Activated T-cell treated with anti-CD3 and anti-CD28 coated beads for 24 hours (primary cell): ENCODE data around the gene CDC37L1.

Source experiments
- DNase-seq: peaks from one replicate; pipeline ENCODE4 v3.0.0-alpha.2; 2020; ENCODE audit warnings: low read depth

Gene CDC37L1

DNA sequence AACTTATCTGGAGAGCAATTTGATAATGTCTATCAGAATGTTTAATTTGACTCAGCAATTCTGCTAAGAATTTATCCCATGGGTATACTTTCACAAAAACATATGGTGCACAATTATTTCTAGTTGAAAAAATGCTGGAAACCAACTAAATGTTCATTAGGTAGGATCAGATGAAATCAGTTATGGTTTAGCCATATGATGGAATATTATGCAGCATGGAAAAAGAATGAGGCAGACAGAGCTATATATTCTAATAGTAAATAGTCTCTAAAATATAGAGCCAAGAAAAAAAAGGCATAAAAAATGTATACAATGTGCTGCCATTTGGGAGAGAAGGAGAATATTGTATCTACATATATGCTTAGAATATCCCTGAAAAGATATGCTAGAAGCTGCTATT is 9.5 kb upstream of the CDC37L1 start:
- no peak for DNase-seq

DNA sequence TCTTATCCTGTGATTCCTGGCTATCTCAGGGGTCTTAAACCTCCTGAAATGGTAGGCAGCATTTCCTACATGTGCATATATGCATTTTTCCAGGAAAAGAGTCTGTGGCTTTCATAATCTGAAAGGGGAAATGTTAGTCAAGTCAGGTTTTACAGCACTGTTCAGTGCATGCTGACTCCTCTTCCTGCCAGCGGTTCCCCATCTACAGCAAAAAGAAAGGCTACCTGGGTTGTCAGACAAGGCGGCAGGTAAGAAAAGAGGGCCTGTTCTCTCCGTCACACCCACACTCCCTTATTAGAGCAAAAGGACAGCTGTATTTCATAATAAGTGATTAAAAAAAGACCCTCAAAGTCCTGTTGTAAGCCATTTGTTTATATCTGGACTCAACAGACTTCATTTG is 8.8 kb upstream of the CDC37L1 start:
- DNase-seq = no peak

DNA sequence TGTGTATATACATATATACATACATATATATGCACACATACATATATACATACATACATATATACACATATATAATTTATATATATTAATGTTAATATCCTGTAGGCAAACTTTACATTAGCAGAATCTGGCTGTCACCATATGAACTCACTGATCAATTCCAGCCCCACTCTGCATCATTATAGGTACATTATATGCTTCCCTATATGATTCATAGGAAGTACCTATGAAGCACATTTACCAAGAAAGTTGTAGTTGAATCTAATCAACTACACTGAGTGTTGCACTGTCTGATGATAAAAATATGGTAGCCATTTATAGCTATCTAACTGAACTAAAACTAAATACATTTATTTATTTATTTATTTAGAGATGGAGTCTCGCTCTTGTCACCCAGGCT is 7.6 kb upstream of the CDC37L1 start:
- no peak for DNase-seq

DNA sequence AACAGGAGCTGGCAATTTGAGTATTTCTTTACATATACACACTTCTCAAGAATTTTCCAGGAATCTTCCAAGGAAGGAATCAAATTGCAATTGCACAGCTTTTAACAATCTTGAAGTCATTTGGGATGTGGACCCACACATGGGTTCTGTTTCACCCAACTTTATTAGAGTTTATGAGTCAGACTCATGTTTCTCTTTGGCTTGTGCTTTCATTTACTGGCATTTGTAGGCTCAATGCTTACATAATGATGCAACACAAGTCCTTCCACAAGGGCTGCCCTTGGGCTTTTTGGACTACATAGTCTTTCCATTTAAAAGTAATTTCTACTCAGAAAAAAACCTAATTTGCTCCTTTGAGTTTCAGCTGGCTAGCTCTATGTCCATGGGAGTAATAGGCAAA is 4.6 kb upstream of the CDC37L1 start:
- DNase-seq = no peak

DNA sequence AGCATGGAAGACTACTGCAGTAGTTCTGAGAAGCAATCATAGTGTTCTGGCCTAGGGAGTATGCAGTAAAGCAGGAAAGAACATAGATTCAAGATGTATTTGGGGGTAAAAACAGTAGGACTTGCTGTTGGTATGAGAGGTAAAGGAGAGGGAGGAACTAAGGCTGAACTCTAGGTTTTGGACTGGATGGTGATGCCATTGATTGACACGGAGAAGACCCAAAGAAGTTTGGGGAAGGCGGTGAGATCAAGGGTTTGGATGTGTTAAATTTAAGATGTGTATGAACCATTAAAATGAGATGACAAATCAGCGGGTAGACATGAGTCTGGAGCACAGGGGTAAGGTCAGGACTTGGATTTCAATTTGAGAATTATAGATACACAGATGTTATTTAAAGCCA is 2.0 kb upstream of the CDC37L1 start:
- no peak for DNase-seq

DNA sequence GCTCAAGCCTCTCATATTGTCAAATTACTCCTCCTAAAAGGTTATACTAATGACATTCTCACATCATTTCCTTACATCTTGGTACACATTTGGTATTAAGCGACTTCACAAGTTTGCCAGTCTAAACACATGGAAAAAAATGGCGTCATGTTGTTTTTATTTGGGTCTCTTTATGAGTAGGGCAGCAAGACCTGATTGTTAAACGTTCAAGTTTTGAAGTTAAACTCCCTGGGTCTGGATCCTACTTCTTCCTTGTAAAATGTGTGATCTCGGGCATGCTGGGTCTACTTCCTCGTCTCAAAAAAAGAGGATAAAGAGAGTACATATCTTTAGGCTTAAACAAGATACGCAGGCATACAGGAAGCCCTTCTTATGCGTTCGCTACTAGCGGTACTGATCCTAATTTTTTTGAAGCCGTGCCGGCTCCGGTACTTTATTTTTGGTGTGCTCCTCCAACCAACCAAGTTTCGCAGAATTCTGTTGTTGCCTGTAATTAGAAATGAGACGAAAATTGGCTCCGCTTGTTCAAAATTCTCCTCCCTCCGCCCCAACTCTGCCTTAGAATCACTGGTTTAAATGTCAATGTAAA is 596 bp upstream of the CDC37L1 start:
- DNase-seq = no peak

DNA sequence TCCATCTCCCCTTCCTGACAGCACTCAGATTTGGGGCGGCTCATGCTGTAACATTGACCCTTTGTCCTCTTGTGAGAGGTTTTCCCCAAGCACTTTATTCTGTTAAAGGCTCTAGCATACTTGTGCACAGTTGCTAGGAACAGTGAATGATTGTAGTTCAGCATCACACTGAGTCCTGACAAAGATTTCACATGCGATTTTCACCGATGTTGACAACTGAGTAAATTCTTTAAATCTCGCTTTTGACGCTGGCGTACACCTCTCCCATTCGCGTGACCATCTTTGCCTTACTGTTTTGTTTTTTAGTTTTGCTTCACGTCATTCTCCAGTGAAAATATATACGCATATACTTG is 780 bp downstream of the CDC37L1 start:
- DNase-seq = no peak

DNA sequence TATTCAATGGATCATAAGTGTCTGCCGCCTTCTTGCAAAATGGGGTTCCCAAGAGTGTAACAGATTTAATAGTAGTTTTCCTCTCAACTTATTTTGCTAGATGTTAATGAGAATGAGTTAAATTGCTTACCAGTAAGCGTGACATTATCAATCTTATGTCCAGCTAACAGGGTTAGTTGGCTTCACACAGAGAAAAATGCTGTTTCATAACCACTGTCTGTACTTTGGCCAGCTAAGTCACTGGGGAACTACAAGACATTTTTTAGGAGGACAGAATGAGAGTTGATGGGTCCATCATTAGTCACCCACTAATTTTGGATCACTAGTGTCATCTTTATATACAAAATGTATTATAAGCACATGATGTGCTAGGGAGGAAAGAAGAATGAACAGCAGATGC is 1.4 kb downstream of the CDC37L1 start:
- no peak for DNase-seq

DNA sequence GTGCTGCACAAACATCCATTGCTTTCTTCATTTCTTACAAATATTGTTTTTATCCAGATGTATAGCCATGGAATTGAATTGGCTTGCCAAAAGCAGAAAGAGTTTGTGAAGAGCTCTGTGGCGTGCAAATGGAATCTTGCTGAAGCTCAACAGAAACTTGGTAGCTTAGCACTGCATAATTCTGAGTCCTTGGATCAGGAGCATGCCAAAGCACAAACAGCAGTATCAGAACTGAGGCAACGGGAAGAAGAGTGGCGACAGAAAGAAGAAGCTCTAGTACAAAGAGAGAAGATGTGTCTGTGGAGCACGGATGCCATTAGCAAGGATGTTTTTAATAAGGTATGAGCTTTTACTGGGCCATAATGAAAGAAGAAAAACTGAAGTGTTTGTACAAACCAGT is 5.5 kb downstream of the CDC37L1 start:
- no peak for DNase-seq

DNA sequence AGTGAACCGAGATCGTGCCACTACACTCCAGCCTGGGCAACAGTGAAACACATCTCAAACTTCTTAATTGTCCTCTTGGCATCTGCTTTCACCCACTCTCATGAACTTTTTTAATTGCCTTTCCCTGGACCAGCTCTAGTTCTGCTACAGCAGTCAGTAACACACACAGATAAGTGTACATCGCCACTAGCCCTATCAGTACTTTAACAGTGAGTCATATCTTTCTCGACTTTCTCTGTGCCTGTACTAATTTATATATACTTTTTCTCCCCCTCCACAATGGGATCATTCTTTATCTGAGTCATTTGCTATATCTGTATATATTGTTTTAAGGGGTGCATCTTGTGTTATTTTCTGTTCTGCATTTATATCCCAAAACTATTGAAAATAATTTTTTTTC is 6.7 kb downstream of the CDC37L1 start:
- DNase-seq = no peak

DNA sequence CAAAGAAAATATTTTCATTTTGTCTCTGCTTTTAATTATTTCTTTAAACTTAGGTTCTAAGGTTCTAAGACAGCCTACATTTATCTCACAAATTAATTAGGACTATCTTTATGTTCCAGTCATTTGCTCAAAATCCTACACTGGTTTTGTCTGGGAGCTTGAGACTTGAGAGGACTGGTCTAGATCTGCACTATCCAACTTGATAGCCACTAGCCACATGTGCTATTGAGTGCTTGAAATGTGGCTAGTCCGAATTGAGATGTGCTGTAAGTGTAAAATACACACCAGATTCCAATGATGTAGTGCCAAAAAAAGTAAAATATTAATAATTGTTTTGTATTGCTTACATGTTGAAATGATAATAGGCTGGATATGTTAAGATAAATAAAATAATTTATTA is 7.2 kb downstream of the CDC37L1 start:
- DNase-seq = no peak

DNA sequence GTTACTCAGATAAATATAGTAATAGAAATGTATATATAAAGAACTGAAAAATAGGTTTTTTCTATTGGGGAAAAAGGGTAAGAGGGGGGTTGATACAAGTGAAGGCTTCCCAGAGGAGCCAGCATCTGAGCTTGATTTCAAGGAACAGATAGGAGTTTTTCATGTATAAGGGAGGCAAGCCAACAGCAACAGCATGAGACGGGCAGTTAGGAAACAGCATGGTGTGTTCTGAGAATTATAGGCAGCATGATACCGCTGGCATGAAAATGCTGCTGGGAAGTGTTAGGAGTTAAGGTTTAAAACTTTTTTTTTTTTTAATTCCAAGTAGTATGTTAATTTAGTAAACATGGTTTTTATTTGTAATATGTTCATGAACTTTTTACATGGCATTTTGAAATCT is 9.7 kb downstream of the CDC37L1 start:
- no peak for DNase-seq

DNA sequence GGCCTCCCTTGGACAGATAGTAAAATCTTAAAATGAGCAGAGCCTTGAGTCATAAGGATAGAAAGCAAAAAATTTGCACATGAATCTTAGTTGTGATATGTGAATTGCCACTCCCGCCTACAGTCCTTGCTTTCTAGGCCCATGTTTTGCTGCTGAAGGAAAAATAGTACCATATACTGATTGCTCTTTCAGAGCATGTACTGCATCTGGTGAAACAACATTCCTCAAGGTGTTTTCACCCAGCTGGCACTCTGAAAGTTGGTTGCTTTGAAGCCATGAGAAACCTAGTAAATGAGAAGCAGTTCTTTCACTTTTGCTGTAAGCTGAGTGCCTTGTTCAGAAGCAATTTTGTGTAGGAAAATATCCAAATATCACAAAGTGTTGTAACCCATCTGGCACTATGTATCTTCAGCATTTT is 10.3 kb downstream of the CDC37L1 start:
- no peak for DNase-seq

DNA sequence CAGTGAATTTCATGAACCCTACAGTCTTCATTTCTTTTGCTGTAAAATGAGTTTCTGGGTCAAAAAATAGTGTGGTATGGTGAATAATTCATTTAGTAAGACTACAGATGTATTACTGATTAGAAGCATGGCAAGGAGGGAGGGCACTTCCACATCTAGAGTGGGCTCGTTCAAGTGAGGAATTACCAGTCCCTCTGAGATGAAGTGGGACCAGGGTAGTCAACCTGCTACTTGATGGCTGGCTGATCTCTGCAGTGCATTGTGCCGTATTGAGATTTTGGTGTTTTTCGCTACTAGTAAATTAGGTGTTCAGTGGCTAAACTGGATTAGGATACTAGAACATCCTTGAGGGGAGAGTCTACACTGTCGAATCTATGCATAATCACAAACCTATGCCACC is 10.8 kb downstream of the CDC37L1 start:
- DNase-seq = no peak

DNA sequence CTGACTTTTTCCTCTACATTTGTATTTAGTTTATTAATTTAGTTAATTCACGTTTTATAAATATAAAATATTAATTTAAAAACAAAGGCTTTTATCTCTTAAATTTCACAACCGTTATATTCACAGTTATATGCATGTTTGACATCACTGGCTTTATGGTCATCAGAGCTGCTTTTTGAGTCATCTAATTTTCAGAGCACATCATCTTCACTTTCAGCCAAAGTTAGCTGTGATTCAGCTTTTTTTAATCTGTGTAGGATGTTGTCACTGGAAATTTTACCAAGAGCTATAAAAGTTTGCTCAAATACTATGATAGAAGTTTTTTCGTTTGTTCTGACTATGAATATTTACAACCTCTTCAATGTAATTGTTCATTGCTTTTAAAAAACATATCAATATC is 12.4 kb downstream of the CDC37L1 start:
- no peak for DNase-seq

DNA sequence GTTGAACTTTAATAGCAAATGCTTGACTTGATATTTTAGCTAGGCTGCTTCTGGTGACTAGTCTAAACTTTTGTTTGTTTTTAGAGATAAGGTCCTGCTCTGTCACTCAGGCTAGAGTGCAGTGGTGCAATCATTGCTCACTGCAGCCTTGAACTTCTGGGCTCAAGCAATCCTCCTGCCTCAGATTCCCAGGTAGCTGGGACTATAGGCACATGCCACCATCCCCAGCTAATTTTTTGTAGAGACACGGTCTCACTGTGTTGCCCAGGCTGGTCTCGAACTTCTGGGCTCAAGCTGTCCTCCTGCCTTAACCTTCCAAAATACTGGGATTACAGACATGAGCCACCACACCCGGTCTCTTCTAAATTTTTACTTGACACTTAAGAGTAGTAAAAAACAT is 20.7 kb downstream of the CDC37L1 start:
- DNase-seq = no peak

DNA sequence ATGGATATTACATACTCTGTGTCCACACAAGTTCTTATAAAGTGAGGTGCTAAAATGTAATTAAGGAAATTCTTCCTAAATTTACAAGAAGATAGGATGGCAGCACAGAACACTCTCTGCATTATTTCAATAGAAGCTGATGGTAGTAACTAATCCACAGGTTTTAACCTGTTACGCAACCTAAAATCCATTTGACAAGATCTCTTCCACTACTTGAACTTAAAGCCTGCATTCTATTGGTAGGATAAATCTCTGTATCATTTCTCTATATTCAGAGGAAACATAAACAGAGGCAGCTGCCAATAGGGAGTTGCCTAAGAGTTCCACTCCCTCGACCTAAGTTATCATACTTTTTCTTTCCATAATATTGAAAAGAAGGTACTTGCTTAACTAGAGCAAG is 21.6 kb downstream of the CDC37L1 start:
- DNase-seq = no peak

DNA sequence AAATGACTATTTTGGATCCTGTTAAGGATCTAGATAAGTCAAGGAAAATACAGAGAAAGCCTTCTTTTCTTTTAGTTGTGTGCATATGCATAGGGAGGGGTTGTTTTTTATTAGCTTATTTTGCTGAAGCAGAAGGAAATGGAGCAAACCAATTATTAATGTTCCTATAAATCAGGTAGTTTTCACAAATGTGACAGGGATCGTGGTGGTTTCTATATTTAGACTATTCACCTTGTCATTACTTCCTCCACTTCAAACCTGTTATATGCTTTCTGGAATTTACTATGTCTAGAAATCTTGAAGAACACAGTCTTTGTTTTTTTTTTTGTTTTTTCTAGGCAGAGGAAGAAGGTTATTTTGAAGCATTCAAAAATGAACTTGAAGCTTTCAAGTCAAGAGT is 22.2 kb downstream of the CDC37L1 start:
- DNase-seq = no peak

DNA sequence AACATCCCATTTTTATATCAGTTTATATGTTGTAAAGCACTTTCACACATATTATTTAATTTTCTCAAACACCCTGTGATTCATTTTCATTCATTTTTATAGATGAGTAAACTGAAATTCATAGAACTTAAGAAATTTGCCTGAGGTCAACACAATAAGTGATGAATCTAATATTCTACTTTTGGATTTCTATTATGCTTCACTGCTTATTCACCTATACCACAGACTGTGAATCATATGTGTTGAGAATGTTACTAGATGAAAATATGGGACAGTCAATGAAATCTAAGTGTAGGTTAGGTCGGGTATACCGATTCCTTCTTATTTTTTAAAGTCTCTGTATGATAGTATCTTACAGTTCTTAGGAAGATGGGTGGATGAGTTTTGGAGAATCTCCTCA is 24.8 kb downstream of the CDC37L1 start:
- no peak for DNase-seq

DNA sequence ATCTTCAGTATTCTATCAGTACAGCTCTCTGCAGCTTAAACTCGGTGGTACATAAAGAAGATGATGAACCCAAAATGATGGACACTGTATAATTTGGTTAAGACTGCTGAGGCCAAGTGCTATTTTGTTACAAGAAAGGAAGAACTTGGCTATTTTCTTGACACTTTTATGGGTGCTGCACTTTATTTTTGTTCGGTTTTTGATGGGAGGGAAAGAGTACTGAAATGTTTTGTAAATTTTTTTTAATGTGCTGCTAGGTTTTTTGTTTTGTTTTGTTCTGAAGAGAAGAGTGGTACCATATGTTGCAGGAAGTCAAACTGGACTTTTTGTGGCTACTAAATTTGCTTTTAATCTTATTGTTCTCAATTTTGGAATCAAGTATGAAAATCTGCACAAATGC is 26.7 kb downstream of the CDC37L1 start:
- no peak for DNase-seq

DNA sequence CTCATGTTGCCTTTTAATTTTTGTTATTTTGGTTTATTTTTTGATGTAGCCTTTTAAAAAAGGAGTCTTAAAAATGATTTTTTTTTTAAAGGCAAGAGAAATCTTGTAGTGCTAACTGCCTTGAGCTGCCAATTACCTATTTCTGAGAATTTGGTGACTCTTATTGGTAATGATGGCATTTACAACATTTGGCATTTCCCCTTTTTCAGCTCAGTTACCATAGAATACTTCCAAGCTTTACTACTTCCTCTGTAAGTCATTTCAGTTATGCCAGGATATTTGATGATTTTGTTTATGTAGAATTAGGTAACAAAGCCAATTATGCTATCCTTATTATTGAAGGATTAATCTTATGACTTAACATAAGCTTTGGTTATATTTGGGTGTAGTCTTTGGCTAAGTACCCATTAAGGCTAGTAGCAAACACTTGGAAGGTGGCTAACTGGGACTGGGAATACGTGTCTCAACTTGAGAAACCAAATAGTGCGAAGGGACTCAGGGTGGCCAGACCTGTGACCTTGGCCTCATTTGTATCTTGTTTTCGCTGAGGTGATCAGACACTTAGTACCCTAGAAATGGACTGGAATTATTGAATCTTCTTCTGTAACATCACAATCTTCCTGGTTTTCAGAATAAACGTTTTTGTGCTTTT is 27.7 kb downstream of the CDC37L1 start:
- DNase-seq = no peak

DNA sequence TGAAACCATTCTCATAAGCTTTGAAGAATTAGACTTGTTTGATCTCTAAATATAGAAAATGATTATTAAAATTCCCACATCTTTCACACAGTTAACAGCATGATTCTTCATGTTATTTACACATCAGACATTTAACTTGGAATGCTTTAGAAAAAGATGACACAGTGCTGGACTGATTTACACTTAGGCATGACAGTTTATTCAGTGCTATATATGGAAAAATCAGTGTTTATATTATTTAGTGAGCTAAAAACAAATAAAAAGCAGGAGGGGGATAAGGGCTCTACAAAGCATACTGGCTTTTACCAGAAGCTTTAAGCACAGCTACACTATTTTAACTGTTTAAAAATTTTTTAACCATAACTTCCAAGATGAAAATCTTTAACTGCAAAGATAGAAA is 30.0 kb downstream of the CDC37L1 start:
- DNase-seq = no peak

DNA sequence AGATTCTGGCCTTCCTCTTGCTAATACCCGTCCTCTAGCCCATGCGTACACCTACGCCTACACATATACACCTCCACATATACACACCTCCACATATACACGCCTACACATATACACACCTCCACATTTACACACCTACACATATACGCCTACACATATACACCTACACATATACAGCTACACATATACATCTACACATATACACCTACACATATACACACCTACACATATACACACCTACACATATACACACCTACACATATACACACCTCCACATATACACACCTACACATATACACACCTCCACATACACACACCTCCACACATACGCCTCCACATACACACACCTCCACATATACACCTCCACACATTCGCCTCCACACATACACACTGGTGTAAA is 34.5 kb downstream of the CDC37L1 start:
- no peak for DNase-seq

DNA sequence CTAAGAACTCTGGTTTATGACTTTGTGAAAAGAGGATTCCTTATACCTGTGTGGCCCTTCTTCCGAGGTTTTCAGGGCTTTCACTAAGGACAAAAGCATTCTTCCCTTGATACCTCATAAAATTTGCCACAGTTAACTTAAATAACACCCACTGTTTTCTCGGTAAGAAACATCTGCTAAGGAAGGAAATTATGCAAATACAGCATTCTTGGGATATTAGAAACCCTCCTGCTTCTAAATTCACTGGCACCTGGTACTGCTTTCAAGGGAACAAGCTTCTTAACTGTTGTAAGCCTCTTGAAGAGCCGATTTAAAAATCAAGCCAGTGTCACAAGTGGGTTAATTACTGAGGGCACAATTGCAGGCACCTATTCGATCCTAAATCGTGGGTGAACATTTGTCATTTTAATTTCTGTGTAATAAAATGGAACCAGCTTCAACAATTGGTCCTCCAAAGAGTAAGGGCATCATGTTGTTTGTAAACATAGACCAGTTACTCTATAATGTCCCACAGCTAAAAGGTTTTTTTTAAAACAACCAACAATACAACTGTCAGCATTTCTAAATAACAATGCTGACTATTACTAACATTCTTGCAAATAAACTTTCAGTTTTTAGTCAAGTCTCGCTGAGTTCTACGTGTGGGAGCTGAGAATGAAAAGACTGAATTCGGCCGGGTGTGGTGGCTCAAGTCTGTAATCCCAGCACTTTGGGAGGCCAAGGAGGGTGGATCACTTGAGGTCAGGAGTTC is 35.1 kb downstream of the CDC37L1 start:
- DNase-seq = no peak
